ENCODE data around the gene LAMA3.

The LAMA3 gene

DNA sequence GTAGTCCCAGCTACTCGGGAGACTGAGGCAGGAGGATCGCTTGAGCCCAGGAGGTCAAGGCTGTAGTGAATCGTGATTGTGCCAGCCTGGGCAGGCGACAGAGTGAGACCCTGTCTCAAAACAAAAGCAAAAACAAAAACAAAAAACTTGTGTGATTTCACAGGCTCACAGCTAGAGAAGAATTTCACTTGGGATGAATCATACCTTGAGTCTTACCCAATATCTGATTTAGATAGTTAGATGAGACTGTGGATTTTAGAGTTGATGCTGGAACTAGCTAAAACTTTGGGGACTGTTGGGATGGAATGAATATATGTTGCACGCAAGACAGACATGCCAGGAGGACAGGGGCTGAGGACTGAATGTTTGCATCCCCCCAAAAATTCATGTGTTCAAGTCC lies 31.0 kb upstream of the LAMA3 start:
- no peak for DNase-seq (ENCODE audit: extremely low read depth, low read depth)
- TF ChIP-seq, protein P1, sequence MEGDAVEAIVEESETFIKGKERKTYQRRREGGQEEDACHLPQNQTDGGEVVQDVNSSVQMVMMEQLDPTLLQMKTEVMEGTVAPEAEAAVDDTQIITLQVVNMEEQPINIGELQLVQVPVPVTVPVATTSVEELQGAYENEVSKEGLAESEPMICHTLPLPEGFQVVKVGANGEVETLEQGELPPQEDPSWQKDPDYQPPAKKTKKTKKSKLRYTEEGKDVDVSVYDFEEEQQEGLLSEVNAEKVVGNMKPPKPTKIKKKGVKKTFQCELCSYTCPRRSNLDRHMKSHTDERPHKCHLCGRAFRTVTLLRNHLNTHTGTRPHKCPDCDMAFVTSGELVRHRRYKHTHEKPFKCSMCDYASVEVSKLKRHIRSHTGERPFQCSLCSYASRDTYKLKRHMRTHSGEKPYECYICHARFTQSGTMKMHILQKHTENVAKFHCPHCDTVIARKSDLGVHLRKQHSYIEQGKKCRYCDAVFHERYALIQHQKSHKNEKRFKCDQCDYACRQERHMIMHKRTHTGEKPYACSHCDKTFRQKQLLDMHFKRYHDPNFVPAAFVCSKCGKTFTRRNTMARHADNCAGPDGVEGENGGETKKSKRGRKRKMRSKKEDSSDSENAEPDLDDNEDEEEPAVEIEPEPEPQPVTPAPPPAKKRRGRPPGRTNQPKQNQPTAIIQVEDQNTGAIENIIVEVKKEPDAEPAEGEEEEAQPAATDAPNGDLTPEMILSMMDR (IDR thresholded peaks at IDR 0.05; ENCODE audit: low read depth, low read length), result no peak

DNA sequence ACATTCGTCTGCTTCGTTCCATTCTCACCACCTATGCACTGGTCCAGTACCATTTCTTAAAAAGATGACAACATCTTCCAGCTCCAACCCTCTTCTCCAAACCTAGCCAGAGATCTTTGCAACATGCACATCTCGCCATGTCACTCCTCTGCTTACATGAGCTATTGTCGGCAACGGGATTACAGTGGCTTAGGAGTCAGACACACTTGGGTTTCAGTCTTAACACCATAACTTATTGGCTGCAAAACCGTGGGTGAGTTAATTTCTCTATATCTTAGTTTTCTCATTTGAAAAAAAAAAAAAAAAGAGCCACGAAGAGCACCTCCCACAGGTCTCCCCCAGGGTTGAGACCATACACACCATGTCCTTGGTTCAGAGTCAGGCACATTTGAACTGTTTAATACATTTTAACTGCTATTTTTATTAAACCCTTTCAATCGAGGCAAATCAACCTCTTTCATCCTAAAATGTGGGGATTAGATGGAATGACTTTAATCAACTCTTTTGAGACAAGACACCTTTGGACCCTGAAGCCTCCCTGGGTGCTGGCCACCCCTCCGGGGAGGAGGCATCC lies 27.4 kb upstream of the LAMA3 start:
- DNase-seq (ENCODE audit: extremely low read depth, low read depth), result no peak

DNA sequence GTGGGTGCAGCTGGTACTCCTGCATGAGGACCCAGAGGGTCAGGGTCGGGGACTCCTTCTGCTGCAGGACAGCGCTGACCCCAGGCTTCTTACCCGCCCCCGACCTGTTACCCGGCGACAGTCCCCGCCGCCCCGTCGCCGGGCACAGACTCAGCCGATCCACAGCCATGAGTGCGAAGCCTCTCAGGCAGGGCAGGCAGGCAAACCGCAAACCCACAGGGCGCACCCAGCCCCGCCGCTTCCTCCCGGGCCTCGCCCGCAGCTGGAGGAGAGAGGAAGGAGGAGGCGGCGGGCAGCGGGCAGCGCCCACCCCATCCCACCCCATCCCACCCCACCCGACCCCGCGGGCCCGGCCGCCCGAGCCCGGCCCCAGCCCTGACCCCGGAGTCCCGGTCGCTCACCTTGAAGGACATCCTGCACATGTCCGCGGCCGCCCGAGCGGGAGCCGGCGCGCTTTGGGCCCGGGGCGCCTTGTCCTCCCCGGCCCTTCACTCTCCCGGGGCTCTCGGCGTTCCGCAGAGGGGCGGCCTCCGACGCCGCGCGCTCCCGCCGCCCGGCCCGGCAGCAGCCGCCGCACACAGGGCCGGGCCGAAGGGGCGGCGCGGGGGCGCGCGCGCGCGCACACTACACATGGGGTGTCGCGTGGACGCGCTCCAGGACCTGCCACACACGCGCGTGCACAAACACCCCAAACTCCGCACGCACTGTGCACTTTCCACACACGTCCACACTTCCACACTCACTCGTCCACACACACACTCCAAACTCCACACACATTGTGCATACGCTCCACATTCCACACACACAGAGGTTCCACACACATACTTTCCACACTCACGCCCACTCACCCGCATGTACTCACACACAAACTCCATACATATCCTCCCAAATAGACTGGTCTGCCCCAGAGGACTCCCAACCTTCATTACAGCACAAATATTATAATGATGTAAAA lies 26.7 kb upstream of the LAMA3 start, which contains the start of gene ANKRD29:
TSS of gene ANKRD29 (minus strand) at position 603 of the 955 bp plus-strand sequence. CDS start at position 422, 181 bp downstream.
- TF ChIP-seq, protein P1 (IDR thresholded peaks at IDR 0.05; ENCODE audit: low read depth, low read length), result no peak
- DNase-seq (ENCODE audit: extremely low read depth, low read depth), result no peak

More for the DNA sequence above, 27.4 kb upstream of the LAMA3 start:
- TF ChIP-seq, protein P1 (IDR thresholded peaks at IDR 0.05; ENCODE audit: low read depth, low read length), result no peak

DNA sequence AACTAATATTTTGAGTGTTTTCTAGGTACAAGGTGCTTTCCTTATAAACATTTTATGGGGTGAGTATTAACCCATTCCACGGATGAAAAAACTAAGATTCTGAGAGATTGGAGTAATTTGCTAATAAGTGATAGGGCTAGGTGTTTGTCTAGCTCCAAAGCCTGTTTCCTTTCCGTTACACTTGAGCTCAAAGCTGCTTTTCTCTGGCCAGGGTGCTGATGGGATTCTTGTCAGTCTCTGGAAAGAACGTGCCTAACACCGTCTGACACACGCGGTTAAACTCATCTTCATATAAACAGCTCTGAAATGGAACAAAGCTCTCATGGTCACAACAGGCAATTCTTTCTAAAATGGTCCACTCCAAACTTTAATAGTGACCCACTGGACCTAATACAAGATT lies 24.6 kb upstream of the LAMA3 start:
- TF ChIP-seq, protein P1 (IDR thresholded peaks at IDR 0.05; ENCODE audit: low read depth, low read length), result no peak
- DNase-seq (ENCODE audit: extremely low read depth, low read depth), result no peak

DNA sequence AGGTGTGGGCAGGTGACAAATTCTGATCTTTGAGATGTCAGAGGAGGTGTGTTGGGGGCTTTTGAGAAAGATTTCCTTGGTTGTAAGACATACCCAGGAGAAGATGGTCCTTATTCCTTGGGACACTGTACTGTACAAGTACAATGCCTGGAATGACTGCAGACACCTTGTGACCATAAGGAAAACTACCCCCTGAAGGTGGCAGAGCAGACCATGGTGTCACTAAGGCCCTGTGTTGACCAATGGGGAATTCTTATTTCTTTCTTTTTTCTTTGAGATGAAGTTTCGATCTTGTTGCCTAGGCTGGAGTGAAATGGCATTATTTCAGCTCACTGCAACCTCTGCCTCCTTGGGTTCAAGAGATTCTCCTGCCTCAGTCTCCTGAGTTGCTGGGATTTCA lies 22.1 kb upstream of the LAMA3 start:
- TF ChIP-seq, protein P1 (IDR thresholded peaks at IDR 0.05; ENCODE audit: low read depth, low read length), result no peak
- no peak for DNase-seq (ENCODE audit: extremely low read depth, low read depth)

DNA sequence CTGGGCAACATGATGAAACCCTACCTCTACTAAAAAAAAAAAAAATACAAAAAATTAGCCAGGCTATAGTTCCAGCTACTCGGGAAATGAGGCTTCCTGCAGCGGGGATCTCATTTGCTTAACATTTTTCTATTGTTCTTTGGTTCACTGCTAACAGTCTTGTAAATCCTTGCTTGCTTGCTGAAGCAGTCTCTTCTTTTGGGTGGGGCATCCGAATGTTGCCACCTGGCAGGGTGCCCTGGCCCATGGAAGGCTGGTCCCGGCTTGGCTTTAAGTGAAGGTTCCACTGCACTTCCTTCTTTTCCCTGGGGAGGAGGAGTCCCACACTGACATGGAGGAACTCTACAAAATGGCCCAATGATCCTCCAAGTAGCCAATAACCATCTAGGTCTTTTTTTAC lies 20.5 kb upstream of the LAMA3 start:
- TF ChIP-seq, protein P1 (IDR thresholded peaks at IDR 0.05; ENCODE audit: low read depth, low read length), result no peak
- no peak for DNase-seq (ENCODE audit: extremely low read depth, low read depth)

DNA sequence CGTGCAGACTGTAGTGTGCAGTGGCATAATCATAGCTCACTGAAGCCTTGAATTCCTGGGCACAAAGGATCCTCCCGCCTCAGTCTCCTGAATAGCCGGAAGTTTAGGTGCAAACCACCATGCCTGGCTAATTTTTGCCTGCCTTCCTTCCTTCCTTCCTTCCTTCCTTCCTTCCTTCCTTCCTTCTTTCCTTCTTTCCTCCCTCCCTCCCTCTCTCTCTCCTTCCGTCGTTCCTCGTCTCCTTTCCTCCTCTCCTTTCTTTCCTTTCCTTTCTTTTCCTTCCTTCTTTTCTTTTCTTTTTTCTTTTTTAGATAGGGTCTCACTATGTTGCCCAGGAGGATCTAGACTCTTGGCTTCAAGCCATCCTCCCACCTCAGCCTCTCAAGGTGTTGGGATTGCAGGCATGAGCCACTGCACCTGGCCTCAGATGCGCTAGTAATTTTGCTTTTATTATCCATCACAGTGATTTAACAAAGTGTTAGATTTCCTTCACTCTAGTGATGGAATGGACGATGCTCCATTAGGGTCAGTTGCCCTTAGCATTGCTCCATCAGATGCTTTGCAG lies 20.0 kb upstream of the LAMA3 start:
- TF ChIP-seq, protein P1 (IDR thresholded peaks at IDR 0.05; ENCODE audit: low read depth, low read length), result no peak
- no peak for DNase-seq (ENCODE audit: extremely low read depth, low read depth)
